Measurements from ENCODE around the gene PELI3.
"Not testable (repeated sequence)": the region's sequence is repeated elsewhere in the genome, so short reads cannot be mapped to it uniquely, and the experiment has no call there.

DNA sequence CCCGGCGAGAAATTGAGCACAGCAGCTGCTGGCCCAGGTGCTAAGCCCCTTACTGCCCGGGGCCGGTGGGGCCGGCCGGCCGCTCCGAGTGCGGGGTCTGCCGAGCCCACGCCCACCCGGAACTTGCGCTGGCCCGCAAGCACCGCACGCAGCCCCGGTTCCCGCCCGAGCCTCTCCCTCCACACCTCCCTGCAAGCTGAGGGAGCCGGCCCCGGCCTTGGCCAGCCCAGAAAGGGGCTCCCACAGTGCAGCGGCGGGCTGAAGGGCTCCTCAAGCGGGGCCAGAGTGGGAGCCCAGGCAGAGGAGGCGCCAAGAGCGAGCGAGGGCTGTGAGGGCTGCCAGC, 25.8 kb upstream of the PELI3 start:
- TF ChIP-seq, protein P1, sequence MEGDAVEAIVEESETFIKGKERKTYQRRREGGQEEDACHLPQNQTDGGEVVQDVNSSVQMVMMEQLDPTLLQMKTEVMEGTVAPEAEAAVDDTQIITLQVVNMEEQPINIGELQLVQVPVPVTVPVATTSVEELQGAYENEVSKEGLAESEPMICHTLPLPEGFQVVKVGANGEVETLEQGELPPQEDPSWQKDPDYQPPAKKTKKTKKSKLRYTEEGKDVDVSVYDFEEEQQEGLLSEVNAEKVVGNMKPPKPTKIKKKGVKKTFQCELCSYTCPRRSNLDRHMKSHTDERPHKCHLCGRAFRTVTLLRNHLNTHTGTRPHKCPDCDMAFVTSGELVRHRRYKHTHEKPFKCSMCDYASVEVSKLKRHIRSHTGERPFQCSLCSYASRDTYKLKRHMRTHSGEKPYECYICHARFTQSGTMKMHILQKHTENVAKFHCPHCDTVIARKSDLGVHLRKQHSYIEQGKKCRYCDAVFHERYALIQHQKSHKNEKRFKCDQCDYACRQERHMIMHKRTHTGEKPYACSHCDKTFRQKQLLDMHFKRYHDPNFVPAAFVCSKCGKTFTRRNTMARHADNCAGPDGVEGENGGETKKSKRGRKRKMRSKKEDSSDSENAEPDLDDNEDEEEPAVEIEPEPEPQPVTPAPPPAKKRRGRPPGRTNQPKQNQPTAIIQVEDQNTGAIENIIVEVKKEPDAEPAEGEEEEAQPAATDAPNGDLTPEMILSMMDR (IDR thresholded peaks at IDR 0.05), result not testable (repeated sequence)
- not testable (repeated sequence) for TF ChIP-seq POLR2A (IDR thresholded peaks at IDR 0.05)
